Spleen (tissue), 11 donors: Measurements from ENCODE around the gene RPTOR. TPM values are rescaled to one million over a fixed set of nuclear protein-coding genes. Genes with fewer than 3 reads are reported as not detected.

Experiments used
- DNase-seq: peaks from one replicate; pipeline ENCODE4 v3.0.0-alpha.2; 2020
- H3K27ac ChIP-seq, 8 donors: fragments of 200-600 bp; sonication (generic) in 7 of 8; 1 replicate in 4 of 8; 2 replicates in 4 of 8; pipeline versions ENCODE4 v1.5.0 to v1.8.0; 2016 to 2021; ENCODE audit warnings: inconsistent platforms in 4 of 8, mild to moderate bottlenecking in 4 of 8, moderate library complexity in 1 of 8
- H3K27me3 ChIP-seq, 7 donors: fragments of 200-600 bp; sonication (generic) in 6 of 7; replicated peaks in 1 of 7; 1 replicate in 4 of 7; 2 replicates in 3 of 7; pipeline versions ENCODE4 v1.5.0 to v1.8.0; 2016 to 2021; ENCODE audit warnings: inconsistent platforms in 3 of 7, mild to moderate bottlenecking in 1 of 7
- H3K36me3 ChIP-seq, 6 donors: fragments of 200-600 bp; sonication (generic) in 5 of 6; 1 replicate in 4 of 6; 2 replicates in 2 of 6; pipeline versions ENCODE4 v1.5.0 to v1.8.0; 2016 to 2021; ENCODE audit warnings: inconsistent platforms in 2 of 6
- H3K4me1 ChIP-seq, 6 donors: fragments of 200-600 bp; sonication (generic) in 5 of 6; 1 replicate in 3 of 6; 2 replicates in 3 of 6; pipeline versions ENCODE4 v1.5.0 to v1.8.0; 2016 to 2021; ENCODE audit warnings: inconsistent platforms in 3 of 6
- H3K4me3 ChIP-seq, 8 donors: fragments of 200-600 bp; sonication (generic) in 7 of 8; 1 replicate in 4 of 8; 2 replicates in 4 of 8; pipeline versions ENCODE4 v1.5.0 to v1.8.0; 2016 to 2021; ENCODE audit warnings: inconsistent platforms in 4 of 8, mild to moderate bottlenecking in 4 of 8, moderate library complexity in 2 of 8
- H3K9me3 ChIP-seq, 8 donors: fragments of 200-600 bp; sonication (generic) in 7 of 8; 1 replicate in 4 of 8; 2 replicates in 4 of 8; pipeline versions ENCODE4 v1.5.0 to v1.8.0; 2016 to 2021; ENCODE audit warnings: inconsistent platforms in 4 of 8
- POLR2A ChIP-seq, 3 donors: fragments of 450-650 bp; IDR thresholded peaks; one replicate each; pipeline ENCODE4 v1.5.1; 2017; ENCODE audit warnings: antibody characterized with exemption in 3 of 3, mild to moderate bottlenecking in 1 of 3
- POLR2AphosphoS5 ChIP-seq, 3 donors: sonication (generic); formaldehyde crosslinking; IDR thresholded peaks; one replicate each; pipeline ENCODE4 v1.5.1; 2017; ENCODE audit warnings: antibody characterized with exemption in 3 of 3
- whole genome bisulfite sequencing, 5 donors: extraction: QIAGEN DNeasy Blood & Tissue Kit in 3 of 5; methylation state at CpG; one replicate each; pipeline versions ENCODE4 v1.1.5 to v1.1.7; 2013 to 2018; 5-methylcytosine and 5-hydroxymethylcytosine counted together
- intact Hi-C: fragments of 100-400 bp; cut with DNase I; formaldehyde crosslinking; loops from one replicate; pipeline ENCODE4 v1.15.0; 2023; ENCODE audit warnings: low total_unique reads
- polyA plus RNA-seq, 3 donors: library from polyadenylated mRNA; stranded (reverse); fragments of 200-250 nt; gene quantifications; one replicate each; pipeline ENCODE4 v1.2.1, GENCODE V29; 2013
- total RNA-seq, 7 donors: library from RNA; depleted of rRNA in 3 of 7; stranded (reverse); fragments of >200 nt in 3 of 7; fragmentation: NEBNext Ultra II Directional in 4 of 7; extraction: Animal tissue kit (Norgen Biotek cat#: 25700) in 4 of 7; gene quantifications; one replicate each; pipeline versions ENCODE4 v1.1.0 to v1.2.1, GENCODE V29; 2016 to 2021
- TF ChIP-seq, protein P1 (sequence below), 11 experiments: fragments of 200-600 bp in 7 of 11; fragments of 450-650 bp in 4 of 11; sonication (generic) in 4 of 11; IDR thresholded peaks in 8 of 11; conservative IDR thresholded peaks in 3 of 11; 1 replicate in 7 of 11; 2 replicates in 4 of 11; pipeline versions ENCODE4 v1.4.0 to v1.8.0; 2016 to 2021; ENCODE audit warnings: antibody characterized with exemption in 11 of 11, inconsistent platforms in 4 of 11, mild to moderate bottlenecking in 1 of 11
- donor health status: healthy with polysubstance abuse.
- donor health status: DM: no; HTN: no; CAD: no; lungs with moderate emphysema.
- donor health status: DM: no; HTN: no; CAD: no.
- donor health status: Bipolar disorder and iron deficiency.
- donor health status: healthy.
- donor health status: DM: no; HTN: no; CAD: no.
- donor health status: DM: yes; HTN: yes; CAD: no.

Gene RPTOR
- total and polyA plus RNA-seq, 10 donors: 3.1 to 61.2 (median 40.7) TPM

GRCh38 chr17:80797741-80798594 lies 253.3 kb downstream of the RPTOR start:
- 94 to 96% (median 96%) methylated on average over 18 of the region's 18 CpGs for WGBS, 5 donors
- H3K9me3 ChIP-seq: no peaks in the 10 kb centered on the region
- H3K27ac ChIP-seq: no peak overlapping the region
- H3K27me3 ChIP-seq: no peaks in the 10 kb centered on the region
- H3K4me3 ChIP-seq: no peak overlapping the region
- DNase-seq: peak; percentile 54
- TF ChIP-seq POLR2AphosphoS5 (IDR thresholded peaks at IDR 0.05): no peak
- TF ChIP-seq, protein P1, sequence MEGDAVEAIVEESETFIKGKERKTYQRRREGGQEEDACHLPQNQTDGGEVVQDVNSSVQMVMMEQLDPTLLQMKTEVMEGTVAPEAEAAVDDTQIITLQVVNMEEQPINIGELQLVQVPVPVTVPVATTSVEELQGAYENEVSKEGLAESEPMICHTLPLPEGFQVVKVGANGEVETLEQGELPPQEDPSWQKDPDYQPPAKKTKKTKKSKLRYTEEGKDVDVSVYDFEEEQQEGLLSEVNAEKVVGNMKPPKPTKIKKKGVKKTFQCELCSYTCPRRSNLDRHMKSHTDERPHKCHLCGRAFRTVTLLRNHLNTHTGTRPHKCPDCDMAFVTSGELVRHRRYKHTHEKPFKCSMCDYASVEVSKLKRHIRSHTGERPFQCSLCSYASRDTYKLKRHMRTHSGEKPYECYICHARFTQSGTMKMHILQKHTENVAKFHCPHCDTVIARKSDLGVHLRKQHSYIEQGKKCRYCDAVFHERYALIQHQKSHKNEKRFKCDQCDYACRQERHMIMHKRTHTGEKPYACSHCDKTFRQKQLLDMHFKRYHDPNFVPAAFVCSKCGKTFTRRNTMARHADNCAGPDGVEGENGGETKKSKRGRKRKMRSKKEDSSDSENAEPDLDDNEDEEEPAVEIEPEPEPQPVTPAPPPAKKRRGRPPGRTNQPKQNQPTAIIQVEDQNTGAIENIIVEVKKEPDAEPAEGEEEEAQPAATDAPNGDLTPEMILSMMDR (IDR thresholded peaks at IDR 0.05 in 8 of 11, conservative IDR thresholded peaks at IDR 0.05 in 3 of 11): no peak
- TF ChIP-seq POLR2A (IDR thresholded peaks at IDR 0.05): no peak
- H3K36me3 ChIP-seq: peaks cover 0 to 34% (median 0%) of the 10 kb centered on the region in 6 donors
- intact Hi-C loops: no loop called here
- H3K4me1 ChIP-seq: peaks cover 5 to 19% (median 13%) of the 10 kb centered on the region in 6 donors

DNA sequence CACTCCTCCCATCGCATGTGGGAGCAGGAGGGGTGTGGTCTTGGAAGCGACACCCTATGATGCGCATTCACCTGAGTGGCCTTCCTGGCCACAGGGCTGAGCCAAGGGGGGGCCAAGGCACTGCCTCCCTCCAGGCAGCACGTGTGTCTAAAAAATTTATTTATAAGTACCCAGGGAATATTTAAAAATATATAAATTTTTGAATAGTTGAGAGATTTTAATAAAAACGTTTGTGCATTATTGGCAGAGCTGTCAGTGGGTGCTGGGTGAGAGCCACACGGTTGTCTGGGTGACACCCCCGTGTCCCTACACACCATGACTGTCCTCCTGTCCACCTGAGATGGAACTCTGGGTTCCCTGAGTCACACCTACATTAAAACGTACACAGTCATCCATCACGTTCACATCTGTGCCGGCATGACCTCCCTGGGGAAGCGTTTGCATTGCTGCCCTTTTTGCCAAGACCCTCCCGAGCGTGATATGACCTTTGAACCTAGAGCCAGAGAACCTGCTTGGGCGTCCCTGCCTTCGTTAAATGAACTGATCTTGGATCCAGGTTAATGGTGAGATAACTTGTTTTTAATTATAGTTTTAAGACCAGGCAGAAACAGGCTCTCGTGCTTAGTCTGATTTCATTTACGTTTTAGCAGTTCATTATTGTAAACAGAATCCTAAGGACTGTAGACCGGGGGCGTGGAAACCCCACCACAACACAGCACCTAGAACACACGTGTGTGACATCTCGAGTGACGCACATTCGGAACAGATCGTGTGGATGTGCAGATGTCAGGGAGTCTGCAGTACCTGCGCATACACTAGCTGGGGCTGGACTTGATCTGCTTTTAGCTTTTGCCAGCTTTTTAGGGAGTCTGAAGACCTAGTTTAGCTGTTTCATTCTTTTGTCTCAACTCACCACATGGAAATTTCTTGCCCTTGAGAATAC lies 254.2 kb downstream of the RPTOR start:
- no peaks in the 10 kb centered on the region for H3K27me3 ChIP-seq
- intact Hi-C loops: no loop called here
- DNase-seq: no peak
- H3K27ac ChIP-seq: no peak overlapping the region
- peaks cover 5 to 19% (median 13%) of the 10 kb centered on the region in 6 donors for H3K4me1 ChIP-seq
- TF ChIP-seq, protein P1 (IDR thresholded peaks at IDR 0.05 in 8 of 11, conservative IDR thresholded peaks at IDR 0.05 in 3 of 11): no peak
- TF ChIP-seq POLR2AphosphoS5 (IDR thresholded peaks at IDR 0.05) (no peak), POLR2A (IDR thresholded peaks at IDR 0.05) (no peak)
- no peak overlapping the region for H3K4me3 ChIP-seq
- no peaks in the 10 kb centered on the region for H3K9me3 ChIP-seq
- WGBS, 5 donors: 91 to 95% (median 93%) methylated on average over 25 of the region's 25 CpGs
- H3K36me3 ChIP-seq: peaks cover 0 to 33% (median 0%) of the 10 kb centered on the region in 6 donors

- intact Hi-C loops: no loop called here
- no peak overlapping the region for H3K27ac ChIP-seq
- TF ChIP-seq POLR2AphosphoS5 (IDR thresholded peaks at IDR 0.05): peak in 1 of 3 donors; percentile 30
- no peak for TF ChIP-seq POLR2A (IDR thresholded peaks at IDR 0.05)
- TF ChIP-seq, protein P1 (IDR thresholded peaks at IDR 0.05 in 8 of 11, conservative IDR thresholded peaks at IDR 0.05 in 3 of 11): no peak
- H3K27me3 ChIP-seq: no peaks in the 10 kb centered on the region
- 88 to 92% (median 89%) methylated on average over 38 to 40 of the region's 40 CpGs for WGBS, 5 donors
- H3K4me1 ChIP-seq: peaks cover 5 to 19% (median 13%) of the 10 kb centered on the region in 6 donors
- H3K36me3 ChIP-seq: peaks cover 0 to 34% (median 0%) of the 10 kb centered on the region in 6 donors
- H3K9me3 ChIP-seq: no peaks in the 10 kb centered on the region
- DNase-seq: peak; percentile 66
- no peak overlapping the region for H3K4me3 ChIP-seq
Observed at GRCh38 chr17:80799538-80800480, 255.2 kb downstream of the RPTOR start.
